Sigmoid colon (tissue), 7 donors: ENCODE measurements around the gene ACAP2. TPM values are rescaled to one million over a fixed set of nuclear protein-coding genes. Genes with fewer than 3 reads are reported as not detected.
A peak's percentile ranks its signal among the peaks of the same experiment; 100 is the strongest.

Experiments
- DNase-seq: peaks from one replicate; pipeline ENCODE4 v3.0.0-alpha.2; 2019
- H3K27ac ChIP-seq, 4 donors: fragments of 200-600 bp; sonication (generic); one replicate each; pipeline ENCODE4 v1.5.1; 2016 to 2019; ENCODE audit warnings: mild to moderate bottlenecking in 1 of 4
- H3K27me3 ChIP-seq, 3 donors: fragments of 200-600 bp; sonication (generic); one replicate each; pipeline ENCODE4 v1.5.1; 2019; ENCODE audit warnings: mild to moderate bottlenecking in 1 of 3
- H3K36me3 ChIP-seq, 4 donors: fragments of 200-600 bp; sonication (generic); one replicate each; pipeline ENCODE4 v1.5.1; 2016 to 2019
- H3K4me1 ChIP-seq, 4 donors: fragments of 200-600 bp; sonication (generic); one replicate each; pipeline ENCODE4 v1.5.1; 2017 to 2019
- H3K4me3 ChIP-seq, 4 donors: fragments of 200-600 bp; sonication (generic); one replicate each; pipeline ENCODE4 v1.5.1; 2017 to 2019; ENCODE audit warnings: mild to moderate bottlenecking in 2 of 4, moderate library complexity in 1 of 4
- H3K9me3 ChIP-seq, 4 donors: fragments of 200-600 bp in 3 of 4; sonication (generic) in 3 of 4; one replicate each; pipeline versions ENCODE4 v1.5.1 to v1.6.1; 2013 to 2019
- CTCF ChIP-seq, 4 experiments: fragments of 450-650 bp in 3 of 4; fragments of 200-600 bp in 1 of 4; IDR thresholded peaks; one replicate each; pipeline ENCODE4 v1.5.1; 2016 to 2019; ENCODE audit warnings: antibody characterized with exemption in 4 of 4, mild to moderate bottlenecking in 3 of 4, moderate library complexity in 2 of 4
- EP300 ChIP-seq, 4 donors: sonication (generic); formaldehyde crosslinking; IDR thresholded peaks; one replicate each; pipeline ENCODE4 v1.6.1; 2017; ENCODE audit warnings: antibody characterized with exemption in 4 of 4
- POLR2A ChIP-seq, 2 donors: fragments of 450-650 bp; IDR thresholded peaks; one replicate each; pipeline ENCODE4 v1.6.1; 2016; ENCODE audit warnings: antibody characterized with exemption in 2 of 2, mild to moderate bottlenecking in 2 of 2, moderate library complexity in 2 of 2
- POLR2AphosphoS5 ChIP-seq, 4 donors: sonication (generic); formaldehyde crosslinking; IDR thresholded peaks; one replicate each; pipeline ENCODE4 v1.6.1; 2017; ENCODE audit warnings: antibody characterized with exemption in 4 of 4
- WGBS, 2 donors: extraction: QIAGEN DNeasy Blood & Tissue Kit; methylation state at CpG; one replicate each; pipeline ENCODE4 v1.1.7; 2013; 5-methylcytosine and 5-hydroxymethylcytosine counted together
- intact Hi-C: fragments of 100-400 bp; cut with DNase I; formaldehyde crosslinking; loops from one replicate; pipeline ENCODE4 v1.15.1; 2023
- polyA plus RNA-seq, 3 donors: library from polyadenylated mRNA; stranded (reverse); fragments of 200-250 nt; gene quantifications; one replicate each; pipeline ENCODE4 v1.2.3, GENCODE V29; 2013
- total RNA-seq, 4 donors: library from RNA; depleted of rRNA; stranded (reverse); fragments of >200 nt; gene quantifications; one replicate each; pipeline ENCODE4 v1.1.0, GENCODE V29; 2016
- donor health status: healthy with polysubstance abuse.
- donor health status: Bipolar disorder and iron deficiency.
- donor health status: healthy.

Gene ACAP2
- total and polyA plus RNA-seq, 7 donors: 12.0 to 57.1 (median 28.0) TPM

- Histone ChIP-seq H3K9me3 (no peaks in the 10 kb centered on the region), H3K27me3 (no peaks in the 10 kb centered on the region), H3K4me1 (peaks cover 0 to 39% (median 37%) of the 10 kb centered on the region in 4 donors), H3K4me3 (peak overlapping the region; percentile 61 to 75 (median 68)), H3K36me3 (no peaks in the 10 kb centered on the region), H3K27ac (peak overlapping the region; percentile 87 to 97 (median 94))
- WGBS, 2 donors: 2 to 4% methylated on average over 41 of the region's 41 CpGs
- TF ChIP-seq CTCF (IDR thresholded peaks at IDR 0.05) (peak in 1 of 4 experiments; percentile 24), EP300 (IDR thresholded peaks at IDR 0.05) (no peak)
- no peak for DNase-seq
- intact Hi-C loops: loop anchor here (1.0 to 2.0 kb wide), 2 partner anchors 154 to 575 kb away; partner anchors contain the start of gene FAM43A
Observed at GRCh38 chr3:195260280-195260905, 182.4 kb downstream of the ACAP2 start.

- H3K4me3 ChIP-seq: peak overlapping the region; percentile 61 to 75 (median 68)
- peaks cover 0 to 39% (median 37%) of the 10 kb centered on the region in 4 donors for H3K4me1 ChIP-seq
- TF ChIP-seq CTCF (IDR thresholded peaks at IDR 0.05) (peak in 1 of 4 experiments; percentile 63), POLR2A (IDR thresholded peaks at IDR 0.05) (peak; percentile 65 to 66), POLR2AphosphoS5 (IDR thresholded peaks at IDR 0.05) (peak; percentile 84 to 91 (median 89)), EP300 (IDR thresholded peaks at IDR 0.05) (no peak)
- peak; percentile 98 for DNase-seq
- no peaks in the 10 kb centered on the region for H3K9me3 ChIP-seq
- peak overlapping the region; percentile 87 to 97 (median 94) for H3K27ac ChIP-seq
- WGBS, 2 donors: 1 to 4% methylated on average over 82 of the region's 82 CpGs
- intact Hi-C loops: loop anchor here (1.0 to 5.0 kb wide), 4 partner anchors 106 to 574 kb away; partner anchors contain the start of gene FAM43A
- no peaks in the 10 kb centered on the region for H3K27me3 ChIP-seq
- H3K36me3 ChIP-seq: no peaks in the 10 kb centered on the region
Observed at GRCh38 chr3:195259475-195260279, 183.1 kb downstream of the ACAP2 start.

- Histone ChIP-seq H3K9me3 (no peaks in the 10 kb centered on the region), H3K27ac (peak overlapping the region; percentile 87 to 97 (median 94)), H3K4me3 (peak overlapping the region; percentile 39 to 75 (median 68)), H3K4me1 (peaks cover 0 to 39% (median 37%) of the 10 kb centered on the region in 4 donors), H3K36me3 (no peaks in the 10 kb centered on the region), H3K27me3 (no peaks in the 10 kb centered on the region)
- intact Hi-C loops: loop anchor here (1.0 to 5.0 kb wide), 2 partner anchors 106 to 492 kb away; no protein-coding TSS in a partner anchor
- TF ChIP-seq POLR2A (IDR thresholded peaks at IDR 0.05) (no peak), EP300 (IDR thresholded peaks at IDR 0.05) (no peak), POLR2AphosphoS5 (IDR thresholded peaks at IDR 0.05) (no peak), CTCF (IDR thresholded peaks at IDR 0.05) (no peak)
- no peak for DNase-seq
- WGBS, 2 donors: 66 to 71% methylated on average over 7 of the region's 7 CpGs
Observed at GRCh38 chr3:195259154-195259474, 183.7 kb downstream of the ACAP2 start.

GRCh38 chr3:195258449-195259153 lies 184.2 kb downstream of the ACAP2 start:
- WGBS, 2 donors: 72 to 78% methylated on average over 14 of the region's 14 CpGs

More at GRCh38 chr3:195258449-195259153, 184.2 kb downstream of the ACAP2 start:
- Histone ChIP-seq H3K27ac (peak overlapping the region; percentile 87 to 97 (median 94)), H3K27me3 (no peaks in the 10 kb centered on the region), H3K4me1 (peaks cover 0 to 42% (median 42%) of the 10 kb centered on the region in 4 donors), H3K9me3 (no peaks in the 10 kb centered on the region), H3K4me3 (peak overlapping the region in 3 of 4 donors; percentile 64 to 75 (median 73)), H3K36me3 (no peaks in the 10 kb centered on the region)
- TF ChIP-seq POLR2AphosphoS5 (IDR thresholded peaks at IDR 0.05) (no peak), EP300 (IDR thresholded peaks at IDR 0.05) (no peak), POLR2A (IDR thresholded peaks at IDR 0.05) (no peak), CTCF (IDR thresholded peaks at IDR 0.05) (no peak)
- peak; percentile 76 for DNase-seq
- intact Hi-C loops: loop anchor here (1.0 to 5.0 kb wide), 2 partner anchors 105 to 491 kb away; no protein-coding TSS in a partner anchor
